ENCODE results near the gene PHACTR1. TPM values are rescaled to one million over a fixed set of nuclear protein-coding genes. Genes with fewer than 3 reads are reported as not detected.
A peak's percentile ranks its signal among the peaks of the same experiment; 100 is the strongest.

The PHACTR1 gene
- total RNA-seq, 2 experiments from 2014 or later = 1.3 to 2.3 TPM

DNA sequence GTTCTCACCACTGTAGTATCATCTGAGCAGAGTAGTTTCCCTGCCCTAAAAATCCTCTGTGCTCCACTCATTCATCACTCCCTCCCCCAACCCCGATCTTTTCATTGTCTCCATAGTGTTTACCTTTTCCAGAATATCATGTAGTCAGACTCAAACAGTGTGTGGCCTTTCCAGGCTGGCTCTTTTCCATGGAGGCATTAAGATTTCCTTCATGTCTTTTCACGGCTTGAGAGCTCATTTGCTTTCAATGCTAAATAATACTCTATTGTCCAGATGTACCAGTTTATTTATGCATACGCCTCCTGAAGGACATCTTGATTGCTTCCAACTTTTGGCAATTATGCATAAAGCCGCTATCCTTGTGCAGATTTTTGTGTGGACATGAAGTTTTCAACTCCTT is 235.8 kb downstream of the PHACTR1 start:
- Mint-ChIP-seq H3K27me3 (peaks cover 35% of the 10 kb centered on the region), H3K36me3 (ENCODE audit: low read depth) (no peaks in the 10 kb centered on the region)
- ATAC-seq (ENCODE audit: poor library complexity) = no peak

DNA sequence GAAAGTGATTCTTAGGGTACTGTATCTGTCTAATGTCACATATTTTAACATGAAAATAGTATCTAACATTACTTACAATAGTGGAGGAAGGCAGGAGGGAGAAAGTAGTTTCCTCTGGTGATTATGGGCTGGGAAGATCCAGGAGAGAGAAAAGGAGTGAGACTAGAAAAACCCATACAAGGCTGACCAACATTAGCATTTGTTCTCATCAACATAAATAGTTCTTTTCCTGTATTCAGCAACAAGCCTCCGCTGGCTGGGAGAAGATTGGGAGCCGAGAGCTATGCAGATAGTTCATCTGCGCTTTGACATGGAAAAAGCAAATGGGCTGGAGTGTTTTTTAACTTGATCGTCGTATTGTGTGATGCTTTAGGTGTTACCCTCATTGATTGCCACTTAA is 239.4 kb downstream of the PHACTR1 start:
- H3K27me3 ChIP-seq (ENCODE audit: control insufficient read depth in 1 of 2, insufficient read depth in 2 of 2, low read length in 2 of 2) = peaks cover 14 to 35% of the 10 kb centered on the region in 2 experiments
- ChIA-PET POLR2A (no interaction called here), CTCF (no interaction called here)
- intact Hi-C loops (cut with DNase I, micrococcal nuclease) = no loop called here
- H3K27ac ChIP-seq (ENCODE audit: low read depth in 1 of 2, low read length in 2 of 2) = no peak overlapping the region
- peaks cover 25% of the 10 kb centered on the region for H3K4me1 Mint-ChIP-seq (ENCODE audit: low read depth)
- H3K4me1 ChIP-seq (ENCODE audit: insufficient read depth, low read length) = peaks cover 13% of the 10 kb centered on the region
- H3K9me3 Mint-ChIP-seq = no peaks in the 10 kb centered on the region
- peak overlapping the region; percentile 72 for H3K4me3 Mint-ChIP-seq
- H3K27ac Mint-ChIP-seq = no peak overlapping the region
- TF ChIP-seq, protein P1, sequence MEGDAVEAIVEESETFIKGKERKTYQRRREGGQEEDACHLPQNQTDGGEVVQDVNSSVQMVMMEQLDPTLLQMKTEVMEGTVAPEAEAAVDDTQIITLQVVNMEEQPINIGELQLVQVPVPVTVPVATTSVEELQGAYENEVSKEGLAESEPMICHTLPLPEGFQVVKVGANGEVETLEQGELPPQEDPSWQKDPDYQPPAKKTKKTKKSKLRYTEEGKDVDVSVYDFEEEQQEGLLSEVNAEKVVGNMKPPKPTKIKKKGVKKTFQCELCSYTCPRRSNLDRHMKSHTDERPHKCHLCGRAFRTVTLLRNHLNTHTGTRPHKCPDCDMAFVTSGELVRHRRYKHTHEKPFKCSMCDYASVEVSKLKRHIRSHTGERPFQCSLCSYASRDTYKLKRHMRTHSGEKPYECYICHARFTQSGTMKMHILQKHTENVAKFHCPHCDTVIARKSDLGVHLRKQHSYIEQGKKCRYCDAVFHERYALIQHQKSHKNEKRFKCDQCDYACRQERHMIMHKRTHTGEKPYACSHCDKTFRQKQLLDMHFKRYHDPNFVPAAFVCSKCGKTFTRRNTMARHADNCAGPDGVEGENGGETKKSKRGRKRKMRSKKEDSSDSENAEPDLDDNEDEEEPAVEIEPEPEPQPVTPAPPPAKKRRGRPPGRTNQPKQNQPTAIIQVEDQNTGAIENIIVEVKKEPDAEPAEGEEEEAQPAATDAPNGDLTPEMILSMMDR (IDR thresholded peaks at IDR 0.05) = no peak
- no peaks in the 10 kb centered on the region for H3K9me3 ChIP-seq (ENCODE audit: control insufficient read depth in 1 of 2, insufficient read depth in 1 of 2, low read length in 2 of 2)
- no peak overlapping the region for H3K4me3 ChIP-seq (ENCODE audit: low read length)
- peaks cover 55% of the 10 kb centered on the region for H3K27me3 Mint-ChIP-seq
- no peaks in the 10 kb centered on the region for H3K36me3 ChIP-seq (ENCODE audit: insufficient read depth, low read length)
- ATAC-seq (ENCODE audit: poor library complexity) (no peak), DNase-seq (no peak)
- no peaks in the 10 kb centered on the region for H3K36me3 Mint-ChIP-seq (ENCODE audit: low read depth)

More for the DNA sequence above, 235.8 kb downstream of the PHACTR1 start:
- Histone ChIP-seq H3K36me3 (ENCODE audit: insufficient read depth, low read length) (no peaks in the 10 kb centered on the region), H3K4me1 (ENCODE audit: insufficient read depth, low read length) (peaks cover 4% of the 10 kb centered on the region), H3K27ac (ENCODE audit: low read depth in 1 of 2, low read length in 2 of 2) (no peak overlapping the region), H3K4me3 (ENCODE audit: low read length) (no peak overlapping the region), H3K27me3 (ENCODE audit: control insufficient read depth in 1 of 2, insufficient read depth in 2 of 2, low read length in 2 of 2) (peaks cover 7 to 23% of the 10 kb centered on the region in 2 experiments), H3K9me3 (ENCODE audit: control insufficient read depth in 1 of 2, insufficient read depth in 1 of 2, low read length in 2 of 2) (no peaks in the 10 kb centered on the region)
- DNase-seq = no peak
- H3K27ac Mint-ChIP-seq = no peak overlapping the region
- TF ChIP-seq, protein P1 (IDR thresholded peaks at IDR 0.05) = no peak
- no peaks in the 10 kb centered on the region for H3K9me3 Mint-ChIP-seq
- intact Hi-C loops (cut with DNase I, micrococcal nuclease) = no loop called here
- POLR2A ChIA-PET = no interaction called here
- CTCF ChIA-PET = no interaction called here
- H3K4me3 Mint-ChIP-seq = no peak overlapping the region
- peaks cover 13% of the 10 kb centered on the region for H3K4me1 Mint-ChIP-seq (ENCODE audit: low read depth)

DNA sequence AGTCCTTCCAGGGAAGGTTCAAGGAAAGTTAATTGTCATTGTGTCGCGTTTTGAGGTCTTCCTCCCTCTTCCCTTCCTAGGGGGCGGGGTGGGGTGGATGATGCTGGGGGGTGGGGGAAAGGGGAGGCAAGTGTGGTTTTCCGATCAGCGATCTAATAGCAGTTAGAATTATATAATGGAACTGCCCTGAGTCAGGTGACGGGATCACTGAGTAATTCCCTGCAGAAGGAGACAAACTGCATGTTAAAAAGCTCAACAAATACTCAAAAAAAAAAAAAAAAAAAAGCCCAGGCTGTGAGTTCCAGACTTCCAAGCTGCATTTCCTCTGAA is 240.4 kb downstream of the PHACTR1 start:
- H3K27me3 Mint-ChIP-seq = peaks cover 55% of the 10 kb centered on the region
- DNase-seq (no peak), ATAC-seq (ENCODE audit: poor library complexity) (no peak)
- H3K4me1 Mint-ChIP-seq (ENCODE audit: low read depth) = peaks cover 25% of the 10 kb centered on the region
- H3K9me3 Mint-ChIP-seq = no peaks in the 10 kb centered on the region
- CTCF ChIA-PET = no interaction called here
- no peak overlapping the region for H3K27ac Mint-ChIP-seq
- Histone ChIP-seq H3K4me3 (ENCODE audit: low read length) (peak overlapping the region; percentile 74), H3K27ac (ENCODE audit: low read depth in 1 of 2, low read length in 2 of 2) (no peak overlapping the region), H3K36me3 (ENCODE audit: insufficient read depth, low read length) (no peaks in the 10 kb centered on the region), H3K4me1 (ENCODE audit: insufficient read depth, low read length) (peaks cover 13% of the 10 kb centered on the region), H3K9me3 (ENCODE audit: control insufficient read depth in 1 of 2, insufficient read depth in 1 of 2, low read length in 2 of 2) (no peaks in the 10 kb centered on the region), H3K27me3 (ENCODE audit: control insufficient read depth in 1 of 2, insufficient read depth in 2 of 2, low read length in 2 of 2) (peaks cover 14 to 35% of the 10 kb centered on the region in 2 experiments)
- intact Hi-C loops (cut with DNase I, micrococcal nuclease) = no loop called here
- POLR2A ChIA-PET = no interaction called here
- peak overlapping the region; percentile 87 for H3K4me3 Mint-ChIP-seq
- TF ChIP-seq, protein P1 (IDR thresholded peaks at IDR 0.05) = no peak
- no peaks in the 10 kb centered on the region for H3K36me3 Mint-ChIP-seq (ENCODE audit: low read depth)

All from CD4-positive, alpha-beta T cell (primary cell).